DMS 273 (cell line): ENCODE results near the gene MARK1.
A peak's percentile ranks its signal among the peaks of the same experiment; 100 is the strongest.

Experiments used
- DNase-seq: peaks from one replicate; lab custom pipeline; 2025; ENCODE audit not compliant: unreplicated experiment; lab: John Stamatoyannopoulos, UW

The MARK1 gene

GRCh38 chr1:220528679-220529501 lies 954 bp downstream of the MARK1 start:
- peak; percentile 70 for DNase-seq

GRCh38 chr1:220529521-220530020 lies 1.6 kb downstream of the MARK1 start:
- DNase-seq, result peak; percentile 48

GRCh38 chr1:220533504-220534109 lies 5.7 kb downstream of the MARK1 start:
- no peak for DNase-seq

GRCh38 chr1:220544901-220545303 lies 17.0 kb downstream of the MARK1 start:
- DNase-seq, result peak; percentile 51

- peak; percentile 55 for DNase-seq
These were observed 23.0 kb downstream of the MARK1 start for GRCh38 chr1:220550811-220551399.

- no peak for DNase-seq
These were observed 23.8 kb downstream of the MARK1 start for GRCh38 chr1:220551718-220552117.

- peak; percentile 36 for DNase-seq
These were observed 24.8 kb downstream of the MARK1 start for GRCh38 chr1:220552672-220553260.

- no peak for DNase-seq
These were observed 28.7 kb downstream of the MARK1 start for GRCh38 chr1:220556641-220557040.

- DNase-seq, result peak; percentile 23
These were observed 35.6 kb downstream of the MARK1 start for GRCh38 chr1:220563564-220563963.

- peak; percentile 37 for DNase-seq
These were observed 36.3 kb downstream of the MARK1 start for GRCh38 chr1:220564216-220564615.

- DNase-seq, result peak; percentile 29
These were observed 37.7 kb downstream of the MARK1 start for GRCh38 chr1:220565670-220566069.

GRCh38 chr1:220566869-220567268 lies 38.9 kb downstream of the MARK1 start:
- no peak for DNase-seq

GRCh38 chr1:220572416-220572815 lies 44.5 kb downstream of the MARK1 start:
- DNase-seq, result no peak

- DNase-seq, result no peak
These were observed 45.9 kb downstream of the MARK1 start for GRCh38 chr1:220573836-220574235.

GRCh38 chr1:220575718-220576497 lies 48.0 kb downstream of the MARK1 start:
- no peak for DNase-seq

GRCh38 chr1:220577926-220578325 lies 50.0 kb downstream of the MARK1 start:
- DNase-seq, result no peak

- DNase-seq, result no peak
These were observed 51.4 kb downstream of the MARK1 start for GRCh38 chr1:220579317-220579716.

GRCh38 chr1:220592714-220593113 lies 64.8 kb downstream of the MARK1 start:
- DNase-seq, result no peak

GRCh38 chr1:220594356-220594755 lies 66.4 kb downstream of the MARK1 start:
- DNase-seq, result no peak

- no peak for DNase-seq
These were observed 67.2 kb downstream of the MARK1 start for GRCh38 chr1:220595179-220595578.

- no peak for DNase-seq
These were observed 77.0 kb downstream of the MARK1 start for GRCh38 chr1:220604926-220605325.
